ENCODE results near the gene CDKN2C. TPM values are rescaled to one million over a fixed set of nuclear protein-coding genes. Genes with fewer than 3 reads are reported as not detected.

The CDKN2C gene
- total RNA-seq, 1 experiment from 2014 or later, result 49.2 TPM

DNA sequence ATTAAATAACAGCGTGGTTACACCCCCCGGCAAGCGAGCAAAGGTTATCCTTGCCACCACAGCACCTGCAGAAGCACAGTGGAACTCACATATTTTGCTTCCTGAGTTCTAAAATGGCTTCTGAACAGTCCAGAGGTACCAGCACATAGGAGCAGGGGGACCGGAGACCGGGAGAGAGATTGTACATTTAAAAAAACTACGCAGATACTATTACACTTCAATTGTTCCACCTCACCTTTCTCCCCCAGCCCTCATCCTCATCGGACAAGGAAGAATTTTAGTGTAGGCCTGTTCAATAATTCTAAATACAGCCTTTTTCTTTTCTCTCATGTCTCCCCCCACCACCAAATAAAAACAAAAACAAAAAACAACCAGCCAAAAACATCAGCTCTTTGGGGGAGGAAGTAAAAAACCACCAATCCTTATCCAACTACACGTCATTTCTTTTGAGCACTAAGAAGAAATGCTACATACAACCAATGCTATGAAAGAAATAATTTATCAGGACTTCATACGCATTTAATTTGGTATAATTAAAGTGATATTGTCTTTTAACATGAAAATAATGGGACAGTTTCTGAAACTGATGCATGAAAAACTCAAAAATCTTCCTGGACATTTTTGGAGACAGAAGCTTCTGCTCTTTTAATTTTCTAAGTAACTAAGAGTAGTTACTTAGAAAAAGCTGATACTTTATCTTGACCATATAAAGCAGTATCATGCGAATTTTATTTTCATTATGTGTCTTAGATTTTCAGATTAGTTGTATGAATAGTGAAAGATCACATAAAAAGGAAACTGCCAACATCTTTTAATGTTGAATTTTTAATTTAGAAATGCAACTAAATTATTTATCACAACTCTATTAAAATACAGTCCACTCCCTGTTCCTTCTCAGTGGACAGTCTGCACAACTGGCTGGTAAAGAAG lies 9.1 kb downstream of the CDKN2C start:
- H3K27ac ChIP-seq (ENCODE audit: low read length), result peak overlapping the region; percentile 49
- DNase-seq (peak; percentile 63), ATAC-seq (peak; percentile 34)
- no peaks in the 10 kb centered on the region for H3K9me3 ChIP-seq (ENCODE audit: low read length)
- peak overlapping the region; percentile 87 for H3K9ac ChIP-seq (ENCODE audit: low read length)
- peaks cover 36% of the 10 kb centered on the region for H3K4me1 ChIP-seq (ENCODE audit: insufficient read depth, low read length)
- intact Hi-C loops (cut with micrococcal nuclease), result loop anchor here (2.0 kb wide), 1 partner anchor 210 kb away; no protein-coding TSS in a partner anchor
- H3F3A ChIP-seq (ENCODE audit: low read length, unreplicated experiment), result no peaks in the 10 kb centered on the region
- peak overlapping the region; percentile 85 for H3K4me3 ChIP-seq (ENCODE audit: low read length)
- TF ChIP-seq EZH2 (IDR thresholded peaks at IDR 0.05; ENCODE audit: low read length, unreplicated experiment) (no peak), EZH2phosphoT487 (IDR thresholded peaks at IDR 0.05; ENCODE audit: borderline replicate concordance, low read length) (no peak)
- TF ChIP-seq, protein P1, sequence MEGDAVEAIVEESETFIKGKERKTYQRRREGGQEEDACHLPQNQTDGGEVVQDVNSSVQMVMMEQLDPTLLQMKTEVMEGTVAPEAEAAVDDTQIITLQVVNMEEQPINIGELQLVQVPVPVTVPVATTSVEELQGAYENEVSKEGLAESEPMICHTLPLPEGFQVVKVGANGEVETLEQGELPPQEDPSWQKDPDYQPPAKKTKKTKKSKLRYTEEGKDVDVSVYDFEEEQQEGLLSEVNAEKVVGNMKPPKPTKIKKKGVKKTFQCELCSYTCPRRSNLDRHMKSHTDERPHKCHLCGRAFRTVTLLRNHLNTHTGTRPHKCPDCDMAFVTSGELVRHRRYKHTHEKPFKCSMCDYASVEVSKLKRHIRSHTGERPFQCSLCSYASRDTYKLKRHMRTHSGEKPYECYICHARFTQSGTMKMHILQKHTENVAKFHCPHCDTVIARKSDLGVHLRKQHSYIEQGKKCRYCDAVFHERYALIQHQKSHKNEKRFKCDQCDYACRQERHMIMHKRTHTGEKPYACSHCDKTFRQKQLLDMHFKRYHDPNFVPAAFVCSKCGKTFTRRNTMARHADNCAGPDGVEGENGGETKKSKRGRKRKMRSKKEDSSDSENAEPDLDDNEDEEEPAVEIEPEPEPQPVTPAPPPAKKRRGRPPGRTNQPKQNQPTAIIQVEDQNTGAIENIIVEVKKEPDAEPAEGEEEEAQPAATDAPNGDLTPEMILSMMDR (conservative IDR thresholded peaks at IDR 0.05; ENCODE audit: low read depth, low read length), result no peak
- CTCF ChIA-PET, result no interaction called here
- TSS peak; percentile 28 for BruUV-seq (replicated peaks)
- peak overlapping the region; percentile 84 for H3K4me2 ChIP-seq (ENCODE audit: low read length)
- H3K9me2 ChIP-seq (replicated peaks; ENCODE audit: low read length), result no peaks in the 10 kb centered on the region
- no peaks in the 10 kb centered on the region for H4K20me1 ChIP-seq (ENCODE audit: low read length)
- POLR2A ChIA-PET (ENCODE audit: unreplicated experiment), result interaction anchor here (2.0 kb wide), 1 partner anchor 10 kb away, joined by 9 read pairs; the partner anchor contains the start of gene CDKN2C
- no peaks in the 10 kb centered on the region for H3K36me3 ChIP-seq (ENCODE audit: low read depth, low read length)
- H3K79me2 ChIP-seq (ENCODE audit: low read length), result peaks cover 77% of the 10 kb centered on the region
- H2AFZ ChIP-seq (ENCODE audit: low read length), result peak overlapping the region; percentile 85
- no peaks in the 10 kb centered on the region for H3K27me3 ChIP-seq (ENCODE audit: low read length)

DNA sequence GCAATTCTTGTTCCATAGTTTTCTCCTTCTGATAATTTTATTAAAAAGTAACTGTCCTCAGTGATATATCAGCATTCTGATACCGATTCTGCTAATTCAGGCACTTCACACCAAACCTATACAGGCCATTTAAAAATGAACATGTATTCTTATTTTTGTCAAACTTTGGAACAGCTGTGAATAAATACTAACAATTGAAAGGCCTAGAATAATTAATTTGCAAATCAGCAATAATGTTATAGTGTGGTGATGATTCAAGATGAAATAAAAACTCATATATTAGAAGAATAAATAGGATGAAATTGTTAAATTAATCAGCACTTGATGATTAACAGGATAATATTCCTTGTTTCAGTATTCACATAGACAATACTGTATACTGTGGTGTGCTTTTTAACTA lies 9.9 kb downstream of the CDKN2C start:
- H3K4me1 ChIP-seq (ENCODE audit: insufficient read depth, low read length), result peaks cover 28% of the 10 kb centered on the region
- TF ChIP-seq, protein P1 (conservative IDR thresholded peaks at IDR 0.05; ENCODE audit: low read depth, low read length), result no peak
- no peak for TF ChIP-seq EZH2phosphoT487 (IDR thresholded peaks at IDR 0.05; ENCODE audit: borderline replicate concordance, low read length)
- no peak for TF ChIP-seq EZH2 (IDR thresholded peaks at IDR 0.05; ENCODE audit: low read length, unreplicated experiment)
- ChIA-PET POLR2A (ENCODE audit: unreplicated experiment) (no interaction called here), CTCF (no interaction called here)
- peak overlapping the region; percentile 85; the same call in 1 of the 2 replicates for H2AFZ ChIP-seq (ENCODE audit: low read length)
- no peak for ATAC-seq
- no peak overlapping the region for H3K27ac ChIP-seq (ENCODE audit: low read length)
- intact Hi-C loops (cut with micrococcal nuclease), result loop anchor here (2.0 kb wide), 1 partner anchor 209 kb away; no protein-coding TSS in a partner anchor
- no peak for DNase-seq
- peak overlapping the region; percentile 84 for H3K4me2 ChIP-seq (ENCODE audit: low read length)
- no peaks in the 10 kb centered on the region for H3F3A ChIP-seq (ENCODE audit: low read length, unreplicated experiment)
- BruUV-seq (replicated peaks), result no TSS peak
- H3K4me3 ChIP-seq (ENCODE audit: low read length), result peak overlapping the region; percentile 85; the same call in 1 of the 2 replicates
- no peaks in the 10 kb centered on the region for H3K9me3 ChIP-seq (ENCODE audit: low read length)
- no peaks in the 10 kb centered on the region for H3K36me3 ChIP-seq (ENCODE audit: low read depth, low read length)
- no peaks in the 10 kb centered on the region for H3K9me2 ChIP-seq (replicated peaks; ENCODE audit: low read length)
- peak overlapping the region; percentile 87; the same call in 1 of the 2 replicates for H3K9ac ChIP-seq (ENCODE audit: low read length)
- peaks cover 69% of the 10 kb centered on the region for H3K79me2 ChIP-seq (ENCODE audit: low read length)
- H4K20me1 ChIP-seq (ENCODE audit: low read length), result no peaks in the 10 kb centered on the region
- H3K27me3 ChIP-seq (ENCODE audit: low read length), result no peaks in the 10 kb centered on the region
